GM13977 (cell line): Measurements from ENCODE around the gene TTYH2.
"Not testable (repeated sequence)": the region's sequence is repeated elsewhere in the genome, so short reads cannot be mapped to it uniquely, and the experiment has no call there.

Source experiments
- DNase-seq: peaks from one replicate; pipeline ENCODE4 v3.0.0; 2012; ENCODE audit warnings: low spot score
- CTCF ChIP-seq: IDR thresholded peaks from 2 replicates; pipeline ENCODE4 v1.5.1; 2012; ENCODE audit warnings: mild to moderate bottlenecking, control low read depth; ENCODE audit not compliant: insufficient read depth; ENCODE audit errors: extremely low read depth, missing control alignments
- in situ Hi-C: fragments of 300-500 bp; cut with MboI; formaldehyde crosslinking; loops from one replicate; pipeline ENCODE4 v1.12.0; 2022; ENCODE audit warnings: low sequenced_read_pairs, low pct_unique_long_range_greater_than_20kb, mixed read lengths, inconsistent platforms; ENCODE audit not compliant: unreplicated experiment

The TTYH2 gene

GRCh38 chr17:74262601-74263000 lies 49.2 kb downstream of the TTYH2 start:
- no peak for DNase-seq
- in situ Hi-C loops: no loop called here
- TF ChIP-seq CTCF: no peak

GRCh38 chr17:74267054-74267453 lies 53.7 kb downstream of the TTYH2 start:
- in situ Hi-C loops, DNase-seq: not testable (repeated sequence)

GRCh38 chr17:74267579-74267978 lies 54.2 kb downstream of the TTYH2 start:
- TF ChIP-seq CTCF: no peak
- DNase-seq: no peak
- in situ Hi-C loops: no loop called here

GRCh38 chr17:74267987-74268499 lies 54.7 kb downstream of the TTYH2 start:
- no peak for TF ChIP-seq CTCF
- no peak for DNase-seq
- in situ Hi-C loops: no loop called here

GRCh38 chr17:74268558-74268957 lies 55.2 kb downstream of the TTYH2 start:
- in situ Hi-C loops: no loop called here
- TF ChIP-seq CTCF: no peak

GRCh38 chr17:74270333-74270732 lies 57.0 kb downstream of the TTYH2 start:
- TF ChIP-seq CTCF: no peak
- DNase-seq: no peak
- in situ Hi-C loops: no loop called here

More at GRCh38 chr17:74268558-74268957, 55.2 kb downstream of the TTYH2 start:
- no peak for DNase-seq

- in situ Hi-C loops: no loop called here
- DNase-seq: no peak
- TF ChIP-seq CTCF: no peak
Observed at GRCh38 chr17:74271281-74271680, 57.9 kb downstream of the TTYH2 start.
